Limb (tissue), 2 donors: ENCODE results near the gene GPR52.

Experiments
- DNase-seq, 2 donors: peaks; one replicate each; pipeline ENCODE4 v3.0.0-alpha.2; 2016; ENCODE audit errors: extremely low spot score in 2 of 2

The GPR52 gene

GRCh38 chr1:174466607-174467006, 18.8 kb downstream of the GPR52 start:
- no peak for DNase-seq

DNA sequence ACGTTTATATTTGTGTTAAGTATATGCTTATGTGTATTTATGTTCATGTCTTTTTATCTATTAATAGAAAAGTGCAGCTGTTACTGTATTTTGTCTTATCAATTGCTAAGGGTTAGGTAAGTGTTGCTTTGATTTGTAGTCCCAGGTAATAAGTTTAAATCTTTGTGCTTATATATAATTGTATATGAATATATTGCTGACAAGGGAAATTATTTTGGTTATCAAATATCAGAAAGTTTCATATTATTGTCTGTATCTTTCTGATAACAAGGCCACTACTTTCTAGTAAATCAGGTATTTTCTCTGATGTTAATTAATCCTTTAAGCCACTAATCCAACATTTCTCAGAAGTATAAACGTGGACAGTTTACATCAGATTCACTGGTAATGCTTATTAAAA, 21.3 kb downstream of the GPR52 start:
- DNase-seq, result no peak

GRCh38 chr1:174469687-174470086, 21.9 kb downstream of the GPR52 start:
- DNase-seq, result no peak

DNA sequence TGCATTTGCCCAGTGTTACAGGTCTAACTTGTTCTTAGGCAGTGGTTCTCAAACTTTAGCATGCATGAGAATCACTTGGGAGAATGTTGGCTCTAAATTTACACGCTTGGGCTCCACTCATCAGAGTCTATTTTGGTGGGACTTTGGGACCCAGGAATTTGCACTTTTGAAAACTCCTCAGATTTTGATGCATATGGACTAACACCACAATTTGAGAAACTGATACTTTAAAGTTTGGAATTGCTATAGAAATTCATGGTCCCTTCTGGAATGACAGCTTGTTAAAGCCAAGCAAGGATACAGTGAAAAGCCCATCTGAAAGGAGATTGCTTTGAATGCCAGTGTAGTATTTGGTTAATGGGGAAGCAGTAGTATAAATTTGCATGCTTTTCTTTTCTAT, 31.5 kb downstream of the GPR52 start:
- DNase-seq, result no peak

GRCh38 chr1:174480324-174480723, 32.6 kb downstream of the GPR52 start:
- no peak for DNase-seq

DNA sequence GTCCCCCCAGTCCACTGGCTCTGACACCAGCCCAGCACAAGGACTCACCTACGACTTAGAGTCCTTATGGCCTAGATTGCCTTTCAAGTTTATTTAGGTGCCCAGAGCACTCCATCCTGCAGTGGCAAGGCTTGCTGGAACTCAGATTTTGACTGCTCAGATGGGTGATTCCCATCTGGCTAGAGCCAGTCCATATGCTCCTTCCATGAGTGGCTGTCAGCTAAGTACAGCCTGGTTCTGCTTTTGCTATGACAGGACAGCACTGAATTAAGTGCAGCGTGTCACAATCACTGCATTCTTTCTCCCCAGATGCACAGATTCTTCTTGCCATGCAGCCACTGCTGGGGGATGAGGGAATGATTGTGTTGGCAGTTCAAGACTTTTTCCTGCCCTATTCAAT, 43.8 kb downstream of the GPR52 start:
- no peak for DNase-seq

- no peak for DNase-seq
These were observed 49.7 kb downstream of the GPR52 start for GRCh38 chr1:174497478-174497877.
